GM18498 (cell line): ENCODE results near the gene CDC42BPB.

Source experiments
- ATAC-seq: cut with Tn5 transposase; IDR thresholded peaks from one replicate; pipeline ENCODE4 v1.9.1; 2021; ENCODE audit warnings: mild to moderate bottlenecking, moderate library complexity; ENCODE audit not compliant: unreplicated experiment

Gene CDC42BPB

DNA sequence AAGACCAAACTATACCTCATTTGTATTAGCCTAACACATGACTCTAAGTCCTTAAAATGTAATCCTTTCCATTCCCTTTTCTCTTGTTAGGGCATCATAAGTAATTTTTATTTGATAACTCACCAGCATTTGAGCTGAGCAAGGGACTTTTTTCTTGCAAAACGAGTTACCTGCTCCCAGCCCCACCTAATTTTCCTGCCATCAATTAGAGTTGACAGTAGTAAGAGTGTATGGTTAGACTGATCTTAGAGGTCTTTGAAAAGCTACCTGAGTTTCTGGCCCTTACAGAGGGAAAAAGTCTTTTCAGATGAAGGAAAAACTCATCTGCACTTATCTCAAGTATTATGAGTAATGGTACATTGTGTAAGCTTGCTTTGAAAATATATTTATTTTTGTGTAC, 168.6 kb downstream of the CDC42BPB start:
- ATAC-seq, result no peak

DNA sequence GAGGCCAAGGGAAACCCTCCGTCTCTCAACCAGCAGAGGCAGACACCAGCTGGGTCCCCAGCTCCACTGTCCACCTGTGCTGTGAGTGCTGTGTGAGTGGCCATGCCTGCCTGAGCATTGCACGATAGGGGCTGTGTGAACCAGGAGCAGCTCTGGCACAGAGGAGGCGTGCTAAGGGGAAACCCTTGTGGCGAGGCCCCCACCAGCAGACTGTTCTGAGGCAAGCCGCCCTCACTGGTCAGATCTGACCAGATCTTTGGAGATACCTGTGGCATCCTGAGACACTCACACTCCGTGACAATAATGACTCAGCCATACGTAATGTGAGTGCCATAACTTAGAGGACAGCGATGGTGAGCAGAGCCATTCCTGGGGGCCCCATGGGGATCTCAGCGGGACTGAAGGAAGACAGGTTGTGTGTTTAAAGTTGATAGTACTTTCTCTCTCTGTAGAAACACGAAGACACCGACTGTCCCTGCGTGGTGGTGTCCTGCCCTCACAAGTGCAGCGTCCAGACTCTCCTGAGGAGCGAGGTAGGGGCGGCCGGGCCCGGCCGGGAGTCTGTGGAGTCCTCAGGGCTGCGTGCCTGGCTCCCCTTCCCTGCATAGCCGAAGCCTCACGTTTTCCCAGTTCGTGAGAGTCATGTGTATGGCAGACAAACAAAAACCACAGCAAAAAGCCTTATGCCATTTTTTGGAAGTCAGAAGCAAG, 171.5 kb downstream of the CDC42BPB start:
- ATAC-seq, result no peak

DNA sequence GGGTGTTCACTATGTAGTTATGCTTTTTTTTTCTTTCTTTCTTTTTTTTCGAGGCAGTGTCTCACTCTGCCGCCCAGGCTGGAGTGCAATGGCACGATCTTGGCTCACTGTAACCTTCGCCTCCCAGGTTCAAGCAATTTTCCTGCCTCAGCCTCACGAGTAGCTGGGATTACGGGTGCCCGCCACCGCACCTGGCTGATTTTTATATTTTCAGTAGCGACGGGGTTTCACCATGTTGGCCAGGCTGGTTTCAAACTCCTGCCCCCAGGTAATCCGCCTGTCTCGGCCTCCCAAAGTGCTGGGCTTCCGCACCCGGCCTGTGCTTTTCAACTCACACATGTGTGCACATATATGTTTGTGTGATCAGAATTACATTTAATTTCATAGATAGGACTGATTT, 173.8 kb downstream of the CDC42BPB start:
- no peak for ATAC-seq

DNA sequence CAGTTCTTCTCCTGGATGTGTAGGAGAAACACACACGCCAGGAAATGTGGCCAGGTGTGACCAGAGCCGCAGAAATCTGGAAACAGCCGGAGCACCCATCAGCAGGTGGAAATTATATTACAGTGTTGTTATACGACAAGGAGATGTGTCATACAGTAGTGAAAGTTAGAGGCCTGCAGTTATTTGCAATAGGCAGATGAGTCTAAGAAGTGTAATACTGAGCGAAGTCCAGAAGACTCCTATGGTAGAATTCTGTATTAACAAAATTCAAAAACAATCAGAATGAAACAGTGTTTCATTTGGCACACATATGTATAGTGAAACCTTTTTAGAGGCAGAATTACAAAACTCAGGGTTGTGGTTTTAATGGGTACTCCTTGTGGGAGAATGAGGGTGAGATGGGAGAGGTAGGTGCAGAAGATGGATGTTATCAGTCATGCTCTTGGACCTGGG, 174.2 kb downstream of the CDC42BPB start:
- ATAC-seq, result no peak
